Smooth muscle cell (in vitro differentiated cells): Measurements from ENCODE around the gene ANKMY1. TPM values are rescaled to one million over a fixed set of nuclear protein-coding genes. Genes with fewer than 3 reads are reported as not detected.

ENCODE experiments used
- DNase-seq: peaks from one replicate; lab custom pipeline; 2025; ENCODE audit not compliant: unreplicated experiment; lab: John Stamatoyannopoulos, UW
- H2AFZ ChIP-seq: fragments of 200-600 bp; sonication (generic); 2 replicates; pipeline ENCODE4 v1.6.0; 2016; ENCODE audit warnings: antibody characterized with exemption, low read depth, mild to moderate bottlenecking
- H3F3A ChIP-seq: fragments of 200-600 bp; sonication (generic); 2 replicates; pipeline ENCODE4 v1.6.0; 2017; ENCODE audit warnings: antibody characterized with exemption, low read depth
- H3K27ac ChIP-seq: fragments of 200-600 bp; sonication (generic); 2 replicates; pipeline ENCODE4 v1.5.1; 2016; ENCODE audit warnings: low read depth, mild to moderate bottlenecking
- H3K27me3 ChIP-seq: fragments of 200-600 bp; sonication (generic); 2 replicates; pipeline ENCODE4 v1.6.1; 2016; ENCODE audit warnings: low read depth, mild to moderate bottlenecking
- H3K36me3 ChIP-seq: fragments of 200-600 bp; sonication (generic); 2 replicates; pipeline ENCODE4 v1.5.1; 2016; ENCODE audit warnings: low read depth
- H3K4me1 ChIP-seq: fragments of 200-600 bp; sonication (generic); 2 replicates; pipeline ENCODE4 v1.5.1; 2016; ENCODE audit warnings: low read depth
- H3K4me2 ChIP-seq: fragments of 200-600 bp; sonication (generic); 2 replicates; pipeline ENCODE4 v1.6.0; 2016; ENCODE audit warnings: mild to moderate bottlenecking
- H3K4me3 ChIP-seq: fragments of 200-600 bp; sonication (generic); 2 replicates; pipeline ENCODE4 v1.5.1; 2016; ENCODE audit warnings: mild to moderate bottlenecking
- H3K79me2 ChIP-seq: fragments of 200-600 bp; sonication (generic); 2 replicates; pipeline ENCODE4 v1.6.0; 2016; ENCODE audit warnings: low read depth, mild to moderate bottlenecking
- H3K9ac ChIP-seq: fragments of 200-600 bp; sonication (generic); 2 replicates; pipeline ENCODE4 v1.6.0; 2016; ENCODE audit warnings: low read depth
- H3K9me3 ChIP-seq: fragments of 200-600 bp; sonication (generic); replicated peaks from 2 replicates; pipeline ENCODE4 v1.5.1; 2016; ENCODE audit warnings: low read depth
- H4K20me1 ChIP-seq: fragments of 200-600 bp; sonication (generic); 2 replicates; pipeline ENCODE4 v1.6.0; 2016; ENCODE audit warnings: low read depth
- WGBS: methylation state at CpG from one replicate; pipeline ENCODE4 v1.1.7; 2016; ENCODE audit warnings: low lambda C conversion rate; 5-methylcytosine and 5-hydroxymethylcytosine counted together
- polyA plus RNA-seq: library from polyadenylated mRNA; unstranded; fragments of >200 nt; fragmentation: Nextera tagmentation; extraction: Ambion mirVana; gene quantifications from 2 replicates; pipeline ENCODE4 v1.2.1, GENCODE V29; 2016
- total RNA-seq: library from RNA; depleted of rRNA; stranded (reverse); fragments of >200 nt; gene quantifications from 2 replicates; pipeline ENCODE4 v1.2.3, GENCODE V29; 2014
- TF ChIP-seq, protein P1 (sequence below): fragments of 200-600 bp; sonication (generic); IDR thresholded peaks from 2 replicates; pipeline ENCODE4 v1.5.1; 2017; ENCODE audit warnings: borderline replicate concordance, mild to moderate bottlenecking, antibody characterized with exemption; ENCODE audit not compliant: insufficient read depth, poor library complexity, severe bottlenecking

The ANKMY1 gene
- total and polyA plus RNA-seq, 2 experiments from 2014 or later: 6.4 to 8.7 TPM

DNA sequence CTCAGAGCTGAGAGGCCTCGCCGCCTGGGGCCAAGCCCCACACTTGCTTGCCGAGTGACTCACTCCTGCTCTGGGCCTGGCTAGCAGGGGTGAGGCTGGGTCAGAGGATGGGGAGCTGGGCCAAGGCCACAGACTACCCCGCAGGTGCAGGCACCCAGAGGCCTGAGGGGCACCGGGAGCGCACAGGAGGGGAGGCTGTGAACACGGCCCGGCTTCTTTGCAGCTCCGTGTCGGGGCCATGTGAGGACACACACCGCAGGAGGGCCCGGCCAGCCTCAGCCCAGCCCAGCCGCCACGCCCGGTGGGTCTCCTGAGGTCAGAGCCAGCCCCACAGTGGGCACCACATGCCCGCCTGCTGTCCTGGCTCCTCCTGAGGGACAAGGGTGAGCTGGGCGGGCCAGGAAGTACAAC is 113.9 kb downstream of the ANKMY1 start:
- H3K27ac ChIP-seq: no peak overlapping the region
- no peak overlapping the region for H3K4me2 ChIP-seq
- no peaks in the 10 kb centered on the region for H3K36me3 ChIP-seq
- H3K4me1 ChIP-seq: no peaks in the 10 kb centered on the region
- peaks cover 64% of the 10 kb centered on the region for H3K79me2 ChIP-seq
- no peak overlapping the region for H3K9ac ChIP-seq
- no peak overlapping the region for H3K4me3 ChIP-seq
- H3K27me3 ChIP-seq: no peaks in the 10 kb centered on the region
- DNase-seq: no peak
- H3K9me3 ChIP-seq: no peaks in the 10 kb centered on the region
- no peak overlapping the region for H2AFZ ChIP-seq
- WGBS: 96% methylated on average over 17 of the region's 17 CpGs
- peaks cover 98% of the 10 kb centered on the region for H4K20me1 ChIP-seq
- TF ChIP-seq, protein P1, sequence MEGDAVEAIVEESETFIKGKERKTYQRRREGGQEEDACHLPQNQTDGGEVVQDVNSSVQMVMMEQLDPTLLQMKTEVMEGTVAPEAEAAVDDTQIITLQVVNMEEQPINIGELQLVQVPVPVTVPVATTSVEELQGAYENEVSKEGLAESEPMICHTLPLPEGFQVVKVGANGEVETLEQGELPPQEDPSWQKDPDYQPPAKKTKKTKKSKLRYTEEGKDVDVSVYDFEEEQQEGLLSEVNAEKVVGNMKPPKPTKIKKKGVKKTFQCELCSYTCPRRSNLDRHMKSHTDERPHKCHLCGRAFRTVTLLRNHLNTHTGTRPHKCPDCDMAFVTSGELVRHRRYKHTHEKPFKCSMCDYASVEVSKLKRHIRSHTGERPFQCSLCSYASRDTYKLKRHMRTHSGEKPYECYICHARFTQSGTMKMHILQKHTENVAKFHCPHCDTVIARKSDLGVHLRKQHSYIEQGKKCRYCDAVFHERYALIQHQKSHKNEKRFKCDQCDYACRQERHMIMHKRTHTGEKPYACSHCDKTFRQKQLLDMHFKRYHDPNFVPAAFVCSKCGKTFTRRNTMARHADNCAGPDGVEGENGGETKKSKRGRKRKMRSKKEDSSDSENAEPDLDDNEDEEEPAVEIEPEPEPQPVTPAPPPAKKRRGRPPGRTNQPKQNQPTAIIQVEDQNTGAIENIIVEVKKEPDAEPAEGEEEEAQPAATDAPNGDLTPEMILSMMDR: no peak
- no peaks in the 10 kb centered on the region for H3F3A ChIP-seq

DNA sequence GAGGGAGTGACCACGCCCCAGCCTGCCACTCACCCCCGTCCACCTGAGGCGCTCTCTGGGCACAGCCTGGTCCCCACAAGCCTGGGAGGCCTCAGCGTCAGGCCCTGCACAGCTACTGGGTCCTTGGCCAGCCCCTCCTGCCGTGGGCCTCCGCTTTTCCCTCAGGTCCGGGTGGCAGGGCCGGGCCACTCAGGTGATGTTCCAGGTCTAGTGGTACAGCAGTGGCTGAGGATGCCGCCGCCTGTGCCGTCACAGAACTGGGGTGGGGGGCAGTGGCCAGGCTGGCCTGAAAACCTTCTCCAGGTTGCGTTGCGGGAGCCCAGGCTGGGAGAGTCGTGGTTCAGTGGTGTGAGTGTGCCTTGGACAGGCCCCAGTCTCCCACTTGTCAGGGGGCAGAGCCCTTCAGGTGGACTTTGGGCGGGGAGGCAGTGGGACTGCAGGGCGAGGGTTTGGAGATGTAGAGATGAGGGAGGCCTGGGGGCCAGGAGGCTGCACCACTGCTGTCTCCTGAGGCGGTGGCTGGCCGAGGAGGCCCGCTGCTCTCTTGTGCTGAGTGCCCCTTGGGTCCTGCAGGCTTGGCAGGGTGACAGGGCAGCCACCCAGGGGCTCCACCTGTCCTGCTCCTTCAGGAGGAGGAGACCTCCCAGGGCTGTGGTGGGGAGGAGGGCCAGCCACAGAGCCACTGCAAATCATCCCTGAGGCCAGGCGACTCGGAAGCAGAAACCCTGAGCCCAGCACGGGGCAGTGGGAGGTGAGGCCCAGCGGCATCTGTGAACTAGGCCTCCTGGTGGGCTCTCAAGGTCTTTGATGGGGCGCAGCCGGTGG is 114.7 kb downstream of the ANKMY1 start:
- no peaks in the 10 kb centered on the region for H3K4me1 ChIP-seq

DNA sequence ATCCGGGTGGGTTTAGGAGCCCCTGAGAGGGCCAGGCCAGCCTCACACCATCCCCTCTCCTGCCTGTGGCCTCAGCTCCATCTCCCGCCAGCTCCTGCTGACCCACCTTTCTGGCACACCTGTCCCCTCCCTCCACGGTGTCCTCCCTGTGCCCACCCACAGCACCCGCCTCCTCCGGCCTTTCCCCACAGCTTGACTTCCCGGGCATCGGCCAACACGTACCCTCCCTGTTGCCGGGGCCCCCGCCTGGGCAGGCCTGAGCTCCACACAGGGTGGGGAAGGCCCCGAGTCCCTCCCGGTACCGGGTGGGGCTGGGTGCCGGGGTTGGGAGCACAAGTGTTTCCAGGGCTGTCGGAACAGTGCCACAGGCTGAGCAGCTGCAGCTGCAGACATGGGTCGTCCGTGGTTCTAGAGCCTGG is 115.8 kb downstream of the ANKMY1 start:
- TF ChIP-seq, protein P1: no peak
- Histone ChIP-seq H3K4me2 (no peak overlapping the region), H3K4me3 (no peak overlapping the region), H3K27me3 (no peaks in the 10 kb centered on the region), H4K20me1 (peaks cover 98% of the 10 kb centered on the region), H3F3A (no peaks in the 10 kb centered on the region), H3K36me3 (no peaks in the 10 kb centered on the region), H3K9ac (no peak overlapping the region), H3K9me3 (no peaks in the 10 kb centered on the region), H3K27ac (no peak overlapping the region), H3K4me1 (peaks cover 1% of the 10 kb centered on the region), H3K79me2 (peaks cover 79% of the 10 kb centered on the region), H2AFZ (no peak overlapping the region)
- DNase-seq: no peak
- 87% methylated on average over 12 of the region's 17 CpGs for WGBS

More for the DNA sequence above, 114.7 kb downstream of the ANKMY1 start:
- no peak overlapping the region for H3K27ac ChIP-seq
- peaks cover 98% of the 10 kb centered on the region for H4K20me1 ChIP-seq
- no peaks in the 10 kb centered on the region for H3F3A ChIP-seq
- 94% methylated on average over 24 of the region's 25 CpGs for WGBS
- H3K36me3 ChIP-seq: no peaks in the 10 kb centered on the region
- no peak overlapping the region for H3K9ac ChIP-seq
- no peak for DNase-seq
- no peaks in the 10 kb centered on the region for H3K27me3 ChIP-seq
- no peak overlapping the region for H2AFZ ChIP-seq
- TF ChIP-seq, protein P1: no peak
- H3K4me2 ChIP-seq: no peak overlapping the region
- H3K4me3 ChIP-seq: no peak overlapping the region
- peaks cover 68% of the 10 kb centered on the region for H3K79me2 ChIP-seq
- no peaks in the 10 kb centered on the region for H3K9me3 ChIP-seq
